ENCODE data around the gene NKAPD1.
"Not testable (repeated sequence)": the region's sequence is repeated elsewhere in the genome, so short reads cannot be mapped to it uniquely, and the experiment has no call there.

DNA sequence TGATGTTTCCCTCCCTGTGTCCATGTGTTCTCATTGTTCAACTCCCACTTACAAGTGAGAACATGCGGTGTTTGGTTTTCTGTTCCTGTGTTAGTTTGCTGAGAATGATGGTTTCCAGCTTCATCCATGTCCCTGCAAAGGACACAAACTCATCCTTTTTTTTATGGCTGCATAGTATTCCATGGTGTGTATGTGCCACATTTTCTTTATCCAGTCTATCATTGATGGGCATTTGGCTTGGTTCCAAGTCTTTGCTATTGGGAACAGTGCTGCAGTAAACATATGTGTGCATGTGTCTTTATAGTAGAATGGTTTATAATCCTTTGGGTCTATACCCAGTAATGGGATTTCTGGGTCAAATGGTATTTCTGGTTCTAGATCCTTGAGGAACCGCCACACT is 27.5 kb upstream of the NKAPD1 start:
- TF ChIP-seq, protein P1, sequence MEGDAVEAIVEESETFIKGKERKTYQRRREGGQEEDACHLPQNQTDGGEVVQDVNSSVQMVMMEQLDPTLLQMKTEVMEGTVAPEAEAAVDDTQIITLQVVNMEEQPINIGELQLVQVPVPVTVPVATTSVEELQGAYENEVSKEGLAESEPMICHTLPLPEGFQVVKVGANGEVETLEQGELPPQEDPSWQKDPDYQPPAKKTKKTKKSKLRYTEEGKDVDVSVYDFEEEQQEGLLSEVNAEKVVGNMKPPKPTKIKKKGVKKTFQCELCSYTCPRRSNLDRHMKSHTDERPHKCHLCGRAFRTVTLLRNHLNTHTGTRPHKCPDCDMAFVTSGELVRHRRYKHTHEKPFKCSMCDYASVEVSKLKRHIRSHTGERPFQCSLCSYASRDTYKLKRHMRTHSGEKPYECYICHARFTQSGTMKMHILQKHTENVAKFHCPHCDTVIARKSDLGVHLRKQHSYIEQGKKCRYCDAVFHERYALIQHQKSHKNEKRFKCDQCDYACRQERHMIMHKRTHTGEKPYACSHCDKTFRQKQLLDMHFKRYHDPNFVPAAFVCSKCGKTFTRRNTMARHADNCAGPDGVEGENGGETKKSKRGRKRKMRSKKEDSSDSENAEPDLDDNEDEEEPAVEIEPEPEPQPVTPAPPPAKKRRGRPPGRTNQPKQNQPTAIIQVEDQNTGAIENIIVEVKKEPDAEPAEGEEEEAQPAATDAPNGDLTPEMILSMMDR (IDR thresholded peaks at IDR 0.05; ENCODE audit: borderline replicate concordance, extremely low read depth, low read length, poor library complexity, severe bottlenecking), result not testable (repeated sequence)
- not testable (repeated sequence) for TF ChIP-seq EZH2 (IDR thresholded peaks at IDR 0.05; ENCODE audit: borderline replicate concordance, low read depth, low read length, severe bottlenecking)

Data from DND-41 (cell line).